Fibroblast of mammary gland (primary cell): ENCODE results near the gene POLN.

ENCODE experiments used
- DNase-seq: peaks from one replicate; pipeline ENCODE4 v3.0.0-alpha.2; 2010; ENCODE audit warnings: low read depth
- H3K4me3 ChIP-seq: 2 replicates; pipeline ENCODE4 v1.5.1; 2011; ENCODE audit warnings: low read depth, mild to moderate bottlenecking, low read length, moderate library complexity; ENCODE audit not compliant: control insufficient read depth
- TF ChIP-seq, protein P1 (sequence below): conservative IDR thresholded peaks from 2 replicates; pipeline ENCODE4 v1.5.1; 2011; ENCODE audit warnings: low read depth, low read length, inconsistent platforms; ENCODE audit not compliant: control insufficient read depth, insufficient read depth

The POLN gene

DNA sequence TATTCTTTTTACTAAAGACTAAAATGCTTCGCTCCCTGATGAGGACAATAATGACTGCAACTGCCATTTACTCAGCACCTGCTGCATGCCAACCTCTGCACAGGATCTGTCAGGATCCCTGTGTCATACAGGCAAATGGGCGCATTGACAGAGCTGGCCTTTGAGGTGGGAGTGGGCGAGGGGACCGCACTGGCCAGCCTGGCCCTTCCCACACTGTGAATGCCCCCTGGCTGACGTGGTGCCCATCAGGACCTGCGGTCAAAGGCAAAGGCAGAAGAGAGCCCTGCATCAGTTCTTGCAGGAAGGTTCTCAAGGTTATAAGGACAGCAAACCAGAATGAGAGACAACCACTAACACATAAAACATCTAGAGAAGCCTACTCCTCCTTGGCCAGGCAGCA, 67.9 kb downstream of the POLN start:
- DNase-seq: no peak
- TF ChIP-seq, protein P1, sequence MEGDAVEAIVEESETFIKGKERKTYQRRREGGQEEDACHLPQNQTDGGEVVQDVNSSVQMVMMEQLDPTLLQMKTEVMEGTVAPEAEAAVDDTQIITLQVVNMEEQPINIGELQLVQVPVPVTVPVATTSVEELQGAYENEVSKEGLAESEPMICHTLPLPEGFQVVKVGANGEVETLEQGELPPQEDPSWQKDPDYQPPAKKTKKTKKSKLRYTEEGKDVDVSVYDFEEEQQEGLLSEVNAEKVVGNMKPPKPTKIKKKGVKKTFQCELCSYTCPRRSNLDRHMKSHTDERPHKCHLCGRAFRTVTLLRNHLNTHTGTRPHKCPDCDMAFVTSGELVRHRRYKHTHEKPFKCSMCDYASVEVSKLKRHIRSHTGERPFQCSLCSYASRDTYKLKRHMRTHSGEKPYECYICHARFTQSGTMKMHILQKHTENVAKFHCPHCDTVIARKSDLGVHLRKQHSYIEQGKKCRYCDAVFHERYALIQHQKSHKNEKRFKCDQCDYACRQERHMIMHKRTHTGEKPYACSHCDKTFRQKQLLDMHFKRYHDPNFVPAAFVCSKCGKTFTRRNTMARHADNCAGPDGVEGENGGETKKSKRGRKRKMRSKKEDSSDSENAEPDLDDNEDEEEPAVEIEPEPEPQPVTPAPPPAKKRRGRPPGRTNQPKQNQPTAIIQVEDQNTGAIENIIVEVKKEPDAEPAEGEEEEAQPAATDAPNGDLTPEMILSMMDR: no peak
- H3K4me3 ChIP-seq: no peak overlapping the region

DNA sequence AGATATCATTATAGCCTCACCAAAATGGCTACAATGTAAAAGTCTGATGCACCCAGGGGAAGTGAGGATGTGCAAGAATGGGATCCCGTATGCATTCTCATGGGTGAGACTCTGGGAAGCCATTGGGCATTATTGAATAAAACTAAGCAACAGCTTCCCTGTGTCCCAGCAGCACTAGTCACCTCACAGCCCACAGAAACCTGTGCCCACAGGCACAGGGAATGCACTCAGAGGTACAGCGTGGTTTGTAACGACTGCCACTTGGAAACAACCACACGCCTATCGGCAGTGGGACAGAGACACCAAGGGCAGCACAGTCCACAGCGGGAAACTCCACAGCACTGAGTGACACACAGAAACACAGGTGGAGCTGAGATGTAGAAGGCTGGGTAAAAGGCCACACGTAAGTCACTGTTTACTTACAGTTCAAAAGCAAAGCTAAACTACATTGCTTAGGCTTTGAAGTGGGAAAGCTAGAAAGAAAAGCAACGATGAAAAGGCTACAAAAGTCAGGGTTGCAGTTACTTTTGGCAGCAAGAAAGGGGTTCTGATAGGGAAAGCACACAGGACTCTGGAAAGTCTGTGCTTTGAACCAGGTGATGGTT, 69.2 kb downstream of the POLN start:
- no peak overlapping the region for H3K4me3 ChIP-seq
- DNase-seq: no peak
- TF ChIP-seq, protein P1: no peak

DNA sequence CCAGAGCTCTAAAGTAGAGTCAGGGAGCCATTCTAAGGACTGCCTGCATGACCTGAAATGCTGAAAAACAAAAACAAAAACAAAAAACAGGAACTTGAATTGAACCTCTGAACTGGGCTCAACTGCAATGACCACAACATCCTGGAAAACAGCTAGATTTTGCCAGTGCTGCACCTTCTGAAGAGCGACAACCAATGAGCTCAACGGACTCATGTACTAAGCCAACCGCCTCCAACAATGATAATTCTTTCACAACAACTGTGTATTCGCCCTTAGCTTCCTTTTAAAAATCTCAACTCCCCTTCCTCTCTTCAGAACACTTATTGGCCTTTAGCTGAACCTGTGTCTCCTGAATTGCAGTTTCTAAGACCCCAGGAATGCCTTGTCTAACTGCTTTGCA, 69.8 kb downstream of the POLN start:
- TF ChIP-seq, protein P1: no peak
- DNase-seq: no peak

GRCh38 chr4:2168469-2169319, 73.2 kb downstream of the POLN start:
- H3K4me3 ChIP-seq: no peak overlapping the region
- DNase-seq: no peak
- TF ChIP-seq, protein P1: no peak

More for the DNA sequence above, 69.8 kb downstream of the POLN start:
- H3K4me3 ChIP-seq: no peak overlapping the region

GRCh38 chr4:2166253-2166652, 75.7 kb downstream of the POLN start:
- no peak for DNase-seq
- TF ChIP-seq, protein P1: no peak
- H3K4me3 ChIP-seq: no peak overlapping the region

DNA sequence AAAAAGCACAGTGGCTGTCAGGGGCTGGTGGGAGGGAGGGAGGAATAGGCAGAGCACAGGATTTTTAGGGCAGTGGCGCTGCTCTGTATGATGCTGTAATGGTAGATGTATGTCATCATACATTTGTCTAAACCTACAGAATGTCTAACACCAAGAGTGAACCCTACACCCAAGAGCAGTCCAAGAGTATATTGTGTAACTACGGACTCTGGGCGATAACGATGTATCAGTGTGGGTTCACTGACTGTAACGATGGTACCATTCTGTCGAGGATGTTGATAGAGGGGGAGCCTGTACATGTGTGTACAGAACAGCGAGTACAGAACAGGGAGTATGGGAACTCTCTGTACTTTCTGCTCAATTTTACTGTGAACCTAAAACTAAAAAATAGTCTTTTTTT, 76.5 kb downstream of the POLN start:
- DNase-seq: no peak
- no peak overlapping the region for H3K4me3 ChIP-seq
- TF ChIP-seq, protein P1: no peak
